ENCODE measurements around the gene DNAJC2. TPM values are rescaled to one million over a fixed set of nuclear protein-coding genes. Genes with fewer than 3 reads are reported as not detected.

Gene DNAJC2, protein sequence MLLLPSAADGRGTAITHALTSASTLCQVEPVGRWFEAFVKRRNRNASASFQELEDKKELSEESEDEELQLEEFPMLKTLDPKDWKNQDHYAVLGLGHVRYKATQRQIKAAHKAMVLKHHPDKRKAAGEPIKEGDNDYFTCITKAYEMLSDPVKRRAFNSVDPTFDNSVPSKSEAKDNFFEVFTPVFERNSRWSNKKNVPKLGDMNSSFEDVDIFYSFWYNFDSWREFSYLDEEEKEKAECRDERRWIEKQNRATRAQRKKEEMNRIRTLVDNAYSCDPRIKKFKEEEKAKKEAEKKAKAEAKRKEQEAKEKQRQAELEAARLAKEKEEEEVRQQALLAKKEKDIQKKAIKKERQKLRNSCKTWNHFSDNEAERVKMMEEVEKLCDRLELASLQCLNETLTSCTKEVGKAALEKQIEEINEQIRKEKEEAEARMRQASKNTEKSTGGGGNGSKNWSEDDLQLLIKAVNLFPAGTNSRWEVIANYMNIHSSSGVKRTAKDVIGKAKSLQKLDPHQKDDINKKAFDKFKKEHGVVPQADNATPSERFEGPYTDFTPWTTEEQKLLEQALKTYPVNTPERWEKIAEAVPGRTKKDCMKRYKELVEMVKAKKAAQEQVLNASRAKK
- 32.4 TPM for polyA plus RNA-seq (ENCODE audit: insufficient read length)

DNA sequence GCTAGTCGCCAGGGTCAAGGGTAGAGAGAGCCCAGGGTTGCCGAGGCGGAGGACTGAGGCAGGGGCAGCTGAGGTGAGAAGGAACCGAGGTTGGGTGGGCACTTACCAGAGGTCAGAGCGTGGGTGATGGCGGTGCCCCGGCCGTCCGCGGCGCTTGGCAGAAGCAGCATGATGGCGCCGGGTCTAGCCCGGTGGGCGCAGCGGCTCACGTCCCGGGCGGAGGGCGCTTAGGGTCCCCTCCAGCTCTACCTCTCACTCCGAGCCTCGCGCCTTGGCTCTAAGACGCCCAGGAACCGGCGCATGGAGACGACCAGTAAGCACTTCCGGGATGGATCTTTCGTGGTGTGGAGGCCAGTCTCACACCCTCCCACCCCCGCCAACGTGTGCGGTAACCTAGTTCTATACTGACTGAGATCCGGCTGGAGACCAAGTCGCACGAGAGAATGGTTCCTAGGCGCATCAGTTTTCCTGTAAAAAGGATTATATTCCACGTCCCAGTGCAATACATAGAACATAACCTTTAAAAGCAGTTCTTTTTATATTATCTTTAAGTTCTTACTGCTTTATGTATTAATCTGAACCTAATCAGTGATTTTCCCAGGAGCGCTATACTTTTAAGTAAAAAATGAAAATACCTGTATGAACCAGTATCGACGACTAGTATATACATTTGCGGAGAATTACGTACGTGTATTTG lies at the start of gene DNAJC2:
Gene DNAJC2, minus strand, starts transcription at position 315 of the 697 bp plus-strand sequence. Its CDS starts 145 bp downstream, at position 170.
- peak; percentile 91 for DNase-seq

DNA sequence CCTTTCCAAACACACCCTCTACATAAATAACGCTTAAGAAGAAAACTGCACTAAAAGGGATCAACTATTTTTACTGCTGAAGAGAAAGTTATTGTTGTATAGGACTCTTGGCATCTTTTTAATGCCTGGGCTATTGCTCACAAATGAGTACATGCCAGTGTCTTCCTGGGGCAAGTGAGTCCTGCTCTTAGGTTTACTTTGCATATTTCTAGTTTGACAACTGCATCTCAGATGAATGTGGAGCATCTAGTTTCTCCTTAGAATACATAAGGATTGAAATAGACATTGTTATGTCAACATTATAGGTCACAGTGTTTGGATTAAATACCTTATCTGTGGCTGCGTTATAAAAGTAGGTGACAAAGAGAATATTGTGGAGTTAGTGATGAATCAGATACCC lies 47.4 kb upstream of the DNAJC2 start:
- DNase-seq = no peak

DNA sequence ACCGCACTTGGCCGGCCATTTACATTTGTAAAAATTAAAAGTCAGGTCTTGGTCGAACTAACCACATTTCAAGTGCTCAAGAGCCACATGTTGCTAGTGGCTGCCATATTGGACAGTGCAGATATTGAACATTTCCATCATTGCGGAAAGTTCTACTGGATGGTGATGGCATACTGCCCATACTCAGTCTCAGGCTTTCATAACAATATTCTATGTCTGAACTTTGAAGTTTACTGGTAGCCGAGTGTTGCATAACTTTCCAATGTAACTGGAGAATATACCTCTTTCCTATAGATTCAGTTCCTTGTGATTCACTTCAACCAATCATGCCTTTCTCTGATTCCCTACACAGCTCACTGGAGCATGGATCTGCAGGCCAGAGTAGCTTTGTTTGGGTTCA lies 46.6 kb upstream of the DNAJC2 start:
- no peak for DNase-seq

DNA sequence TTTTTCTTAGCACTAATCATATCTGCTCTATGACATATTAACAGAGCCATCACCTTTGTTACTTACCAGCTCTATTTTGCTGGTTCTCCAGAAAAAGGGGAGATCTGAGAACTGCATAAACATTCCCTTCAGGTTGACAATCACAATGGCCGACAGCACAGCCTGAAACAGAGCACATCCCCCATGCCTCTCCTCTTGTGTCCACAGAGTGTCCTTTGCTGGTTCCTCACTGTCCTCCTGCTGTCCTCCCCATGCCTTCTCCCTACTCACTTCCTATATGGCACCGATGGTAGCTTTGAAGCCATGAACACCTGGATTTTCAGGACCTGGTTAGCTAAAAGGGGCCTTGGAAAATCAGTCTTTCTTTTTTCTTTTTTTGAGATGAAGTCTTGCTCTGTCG lies 44.7 kb upstream of the DNAJC2 start:
- DNase-seq = no peak

DNA sequence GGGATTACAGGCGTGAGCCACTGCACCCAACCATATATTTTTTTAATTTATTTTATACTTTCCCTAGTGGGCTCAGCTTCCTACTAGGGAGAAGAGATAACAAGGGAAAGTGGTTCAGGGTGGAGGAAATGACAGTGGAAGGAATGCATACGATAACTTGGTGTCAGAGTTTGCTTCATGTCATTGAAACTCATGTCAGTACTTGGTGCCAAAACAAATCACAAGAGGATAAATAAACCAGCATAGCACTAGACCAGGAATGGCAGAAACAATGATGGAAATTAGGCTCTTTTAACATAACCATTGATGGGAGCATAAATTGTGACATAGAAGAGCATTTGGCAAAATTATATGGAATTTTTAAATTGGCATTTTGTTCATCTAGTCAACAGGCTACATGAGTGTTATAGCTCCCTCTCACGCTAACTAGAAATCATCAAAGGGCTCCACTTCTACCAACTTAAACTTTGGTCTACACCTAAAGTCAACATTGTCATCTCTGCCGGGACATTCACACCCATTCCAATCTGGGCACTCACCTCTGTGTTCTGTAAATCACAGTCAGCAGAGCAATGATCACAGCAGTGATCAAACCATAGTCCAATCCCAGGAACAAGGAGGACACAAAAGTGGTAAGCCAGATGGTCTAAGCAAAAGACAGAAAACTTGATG lies 44.0 kb upstream of the DNAJC2 start:
- DNase-seq = no peak

DNA sequence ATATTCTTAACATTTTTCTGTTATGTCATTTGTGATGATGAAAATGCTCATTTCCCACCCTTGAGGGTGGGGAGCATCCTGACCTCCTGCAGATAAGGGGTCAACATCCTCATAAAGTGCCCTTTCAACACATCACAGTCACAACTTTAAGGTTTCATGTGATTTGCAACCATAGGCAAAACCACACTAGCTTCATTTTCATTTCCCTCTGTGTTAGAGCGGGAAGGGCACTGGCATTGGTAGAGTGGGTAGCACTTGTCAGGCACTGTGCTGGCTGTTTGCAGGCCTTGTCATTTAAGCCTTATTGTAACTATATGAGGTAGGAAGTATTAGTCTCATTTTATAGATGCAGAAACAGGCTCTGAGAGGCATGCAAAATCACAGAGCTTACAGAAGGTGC lies 42.7 kb upstream of the DNAJC2 start:
- no peak for DNase-seq

DNA sequence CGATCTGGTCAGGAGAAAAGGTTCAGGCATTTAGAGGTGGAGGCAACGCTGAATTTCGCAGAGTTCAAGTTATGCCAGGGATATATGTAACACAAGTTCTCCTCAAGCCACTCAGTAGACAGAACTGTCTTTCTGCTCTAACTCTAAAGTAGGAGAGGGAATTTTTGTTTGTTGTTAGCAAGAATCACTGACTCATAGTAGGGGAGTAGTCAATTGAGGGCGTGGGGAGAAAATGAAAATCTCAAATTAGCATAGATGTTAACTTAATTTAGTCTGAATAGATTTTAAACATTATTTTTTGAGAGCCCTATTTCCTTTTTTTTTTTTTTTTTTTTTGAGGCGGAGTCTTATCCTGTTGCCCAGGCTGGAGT lies 37.5 kb upstream of the DNAJC2 start:
- no peak for DNase-seq

DNA sequence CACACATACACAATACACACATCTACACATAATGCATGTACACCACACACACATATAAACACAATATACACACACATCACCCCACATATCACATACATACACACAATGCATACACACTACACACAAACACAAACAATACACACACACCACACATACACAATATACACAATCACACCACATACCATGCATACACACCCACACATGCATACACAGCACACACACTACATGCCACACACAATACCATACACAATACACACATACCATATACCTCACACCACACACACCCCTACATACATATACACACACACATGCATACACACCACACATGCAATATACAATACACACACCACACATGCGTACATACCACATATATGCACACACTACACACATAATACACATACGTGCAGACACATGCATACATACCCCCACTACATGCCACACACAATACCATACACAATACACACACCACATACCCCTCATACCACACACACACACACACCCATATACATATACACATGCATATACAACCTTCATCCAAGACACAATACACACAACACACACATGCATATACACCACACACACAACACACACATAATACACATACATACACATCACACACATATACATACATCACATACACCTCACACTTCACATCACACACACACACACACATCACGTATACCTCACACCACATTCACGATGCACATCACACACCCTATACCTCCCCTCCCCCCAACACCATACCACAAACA lies 36.9 kb upstream of the DNAJC2 start:
- no peak for DNase-seq

DNA sequence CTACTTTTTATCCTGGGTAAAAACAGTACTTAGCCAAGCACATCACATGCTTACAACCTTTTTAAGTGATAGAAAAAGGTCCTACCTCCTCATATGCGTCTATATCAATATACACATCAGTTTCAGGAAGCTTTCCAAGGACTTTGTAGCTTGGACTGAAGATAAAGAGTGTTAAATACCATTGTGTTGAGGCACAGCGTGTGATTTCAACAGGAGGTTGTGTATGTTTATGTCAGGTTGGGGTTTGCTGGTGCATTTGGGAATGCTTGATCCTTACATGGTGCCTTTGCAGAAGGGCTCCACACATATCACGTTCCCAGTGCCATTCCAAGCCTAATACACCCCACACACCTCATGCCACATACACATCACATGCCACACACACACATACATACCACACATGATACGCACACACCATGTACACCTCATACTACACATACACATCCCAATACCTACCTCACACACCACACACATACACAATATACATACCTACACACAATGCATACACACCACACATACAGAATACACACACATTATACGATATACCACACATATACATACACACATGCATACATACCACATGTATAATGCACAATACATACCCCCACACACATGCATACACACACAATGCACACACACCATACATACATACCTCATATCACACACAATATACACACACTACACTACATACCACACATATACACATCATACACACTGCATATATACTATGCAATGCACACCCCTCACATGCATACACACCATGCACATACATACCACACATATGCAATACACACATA lies 36.0 kb upstream of the DNAJC2 start:
- DNase-seq = no peak

DNA sequence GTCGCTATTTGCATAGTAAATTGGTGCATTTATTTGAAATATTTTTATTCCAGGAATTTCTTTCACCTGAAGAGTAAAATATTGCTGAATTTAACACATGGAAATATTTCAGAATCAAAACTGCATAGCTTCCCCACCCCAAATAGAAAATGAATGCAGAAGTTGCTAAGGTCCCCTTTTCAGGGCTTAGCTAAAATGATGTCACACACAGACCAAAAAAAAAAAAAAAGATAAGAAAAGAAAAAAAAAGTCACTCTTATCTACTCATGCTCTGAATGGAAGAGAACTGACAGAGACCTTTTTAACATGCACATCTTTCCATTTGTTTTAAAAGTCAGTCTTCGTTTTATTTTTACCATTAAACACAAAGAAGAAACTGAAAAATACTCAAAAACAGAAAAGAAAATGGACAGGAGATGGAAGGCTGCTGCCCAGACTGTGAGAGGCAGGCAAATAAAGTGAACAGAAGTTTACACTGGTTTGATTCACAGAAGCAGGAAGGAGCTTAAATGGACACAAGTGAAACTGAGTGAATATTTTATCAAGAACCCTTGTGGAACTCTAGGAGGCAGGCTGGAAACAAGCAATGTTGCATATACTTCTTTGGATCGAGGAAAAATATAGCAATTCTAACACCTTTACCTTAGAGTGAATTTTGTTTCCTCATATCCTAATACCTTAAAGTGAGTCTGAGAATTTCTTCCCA lies 34.9 kb upstream of the DNAJC2 start:
- DNase-seq = no peak

DNA sequence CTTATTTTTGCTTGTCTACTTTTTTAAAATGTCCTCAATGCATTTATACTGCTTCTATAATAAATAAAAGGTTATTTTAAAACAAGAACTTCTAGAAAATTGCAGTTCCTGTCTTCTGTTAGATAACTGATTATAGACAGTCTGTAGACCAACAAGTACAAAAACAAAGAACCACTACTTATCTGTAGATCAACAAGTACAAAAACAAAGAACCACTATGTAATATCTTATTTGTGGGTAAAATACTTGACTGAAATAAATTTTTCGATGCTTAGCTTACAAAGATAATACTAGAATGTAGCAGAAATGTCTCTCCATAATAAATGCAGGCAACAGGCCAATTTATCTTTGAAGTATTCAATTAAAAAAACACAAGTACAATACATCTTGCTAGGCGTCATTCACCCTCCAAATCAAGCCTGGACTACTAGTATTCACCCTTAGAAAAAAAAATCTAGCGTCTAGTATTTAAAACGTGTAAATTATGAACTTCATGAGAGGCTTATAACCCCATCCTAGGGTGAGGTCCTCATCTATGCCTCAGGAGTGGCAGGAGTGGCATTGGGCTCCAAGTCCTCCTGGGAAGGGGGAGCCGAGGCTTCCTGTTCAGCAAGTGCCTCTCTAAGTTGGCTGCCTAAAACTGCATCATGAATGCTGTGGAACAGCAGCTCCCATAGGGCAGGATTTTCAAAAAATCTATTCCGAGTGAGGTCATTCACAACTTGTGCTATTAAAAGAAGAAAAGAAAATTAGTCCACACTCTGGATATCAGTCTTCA lies 29.5 kb upstream of the DNAJC2 start:
- no peak for DNase-seq

DNA sequence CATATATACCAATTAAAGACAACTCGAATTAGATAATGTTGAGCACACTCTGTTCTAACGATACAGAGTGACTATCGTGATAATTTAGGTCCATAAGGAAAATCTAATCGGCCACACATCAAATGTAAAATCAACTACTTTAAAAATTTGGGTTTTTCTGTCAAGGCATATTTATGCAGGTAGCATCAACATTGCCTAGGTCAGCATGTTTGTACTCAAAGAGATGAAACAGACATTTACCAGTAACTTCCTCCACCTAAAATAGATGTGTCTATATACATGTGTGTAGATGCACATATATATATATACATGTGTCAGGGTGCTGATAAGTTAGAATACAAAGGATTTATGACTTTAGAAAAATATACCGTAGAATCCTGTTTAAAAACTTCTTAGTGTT lies 24.9 kb upstream of the DNAJC2 start:
- no peak for DNase-seq

DNA sequence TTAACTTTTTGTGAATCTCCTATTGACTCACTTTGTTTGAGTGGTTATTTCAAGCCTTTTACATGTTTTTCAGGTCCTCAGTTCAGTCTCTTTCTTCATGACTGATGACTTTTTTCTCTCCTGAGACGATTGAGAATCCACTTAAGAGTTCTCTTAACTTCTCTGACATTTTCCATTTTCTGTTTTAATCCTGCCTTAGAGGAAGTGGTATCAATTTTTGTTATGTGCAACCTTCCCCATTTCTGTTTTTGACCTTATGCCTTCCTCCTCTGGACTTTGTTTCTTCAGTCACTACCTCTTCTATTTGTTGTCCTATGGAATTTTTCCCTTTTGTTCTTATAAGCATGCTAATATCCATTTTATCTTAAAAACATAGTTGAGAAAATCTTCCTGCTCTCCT lies 5.2 kb upstream of the DNAJC2 start:
- DNase-seq = no peak

DNA sequence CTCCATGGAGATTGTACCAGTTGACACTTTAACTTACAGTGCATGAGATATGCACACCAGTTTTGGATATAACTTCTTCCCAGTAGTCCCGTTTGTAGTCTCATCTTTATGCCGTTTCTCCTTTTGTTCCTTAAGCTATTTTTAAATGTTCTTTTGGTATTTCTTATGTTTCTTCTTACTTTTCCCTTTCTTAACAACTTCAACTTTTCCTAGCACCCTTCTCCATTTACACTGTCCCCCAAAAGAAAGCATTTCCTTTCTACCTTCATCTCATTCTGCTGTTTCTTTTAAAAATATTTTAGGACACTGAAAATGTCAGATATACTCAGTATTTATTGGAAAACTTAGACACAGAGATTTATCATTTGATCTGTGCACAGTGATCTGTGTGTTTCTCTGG lies 4.4 kb upstream of the DNAJC2 start:
- no peak for DNase-seq

DNA sequence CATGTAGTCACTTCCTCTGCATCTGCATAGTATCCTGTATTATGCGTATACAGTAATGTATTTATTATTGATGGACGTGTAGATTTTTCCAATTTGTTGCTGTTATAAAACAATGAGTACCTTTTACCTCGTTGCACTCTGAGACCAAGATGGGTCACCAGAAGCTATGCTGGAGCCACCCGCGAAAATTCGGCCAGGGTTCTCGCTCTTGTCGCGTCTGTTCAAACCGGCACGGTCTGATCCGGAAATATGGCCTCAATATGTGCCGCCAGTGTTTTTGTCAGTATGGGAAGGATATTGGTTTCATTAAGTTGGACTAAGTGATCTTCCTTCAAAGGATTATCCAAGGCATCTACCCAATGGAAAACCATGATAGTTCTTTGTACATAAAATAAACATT lies 3.9 kb upstream of the DNAJC2 start:
- no peak for DNase-seq

DNA sequence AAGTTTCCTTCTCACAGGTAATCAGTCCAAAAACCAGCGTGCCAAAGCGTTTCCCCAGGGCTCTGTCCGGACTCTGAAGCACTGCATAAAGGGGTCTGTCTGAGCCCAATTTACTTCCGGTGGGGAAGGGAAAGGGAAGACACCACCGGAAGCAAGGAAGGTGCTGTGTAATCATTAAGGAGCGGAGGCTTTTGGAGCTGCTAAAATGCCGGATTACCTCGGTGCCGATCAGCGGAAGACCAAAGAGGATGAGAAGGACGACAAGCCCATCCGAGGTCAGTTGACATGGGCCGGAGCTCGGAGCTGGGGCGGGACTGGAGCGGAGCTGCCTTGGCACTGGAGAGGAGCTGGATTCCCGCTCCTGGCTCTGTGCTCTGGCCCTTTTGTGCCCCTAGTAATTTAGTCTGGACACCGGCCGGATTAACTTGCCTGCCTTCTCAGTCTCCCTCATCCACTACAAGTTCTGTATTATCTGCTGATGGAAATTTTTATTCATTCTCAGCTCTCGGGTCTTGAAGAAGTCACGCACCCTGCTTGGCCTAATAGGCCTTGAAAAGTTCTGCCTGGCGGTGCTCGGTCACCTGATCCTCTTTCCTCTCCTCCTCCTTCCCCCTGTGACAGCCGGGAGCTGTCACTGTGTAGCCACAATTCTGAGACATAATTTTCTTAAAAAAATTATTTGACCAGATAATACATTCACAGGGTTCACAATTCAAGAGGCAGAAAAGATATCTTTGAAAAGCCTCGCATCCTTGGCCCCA lies 3.1 kb upstream of the DNAJC2 start, which contains the start of gene PSMC2:
Gene PSMC2, plus strand, starts transcription at position 137 of the 761 bp plus-strand sequence. Its CDS starts 69 bp downstream, at position 206.
- peak; percentile 92 for DNase-seq

DNA sequence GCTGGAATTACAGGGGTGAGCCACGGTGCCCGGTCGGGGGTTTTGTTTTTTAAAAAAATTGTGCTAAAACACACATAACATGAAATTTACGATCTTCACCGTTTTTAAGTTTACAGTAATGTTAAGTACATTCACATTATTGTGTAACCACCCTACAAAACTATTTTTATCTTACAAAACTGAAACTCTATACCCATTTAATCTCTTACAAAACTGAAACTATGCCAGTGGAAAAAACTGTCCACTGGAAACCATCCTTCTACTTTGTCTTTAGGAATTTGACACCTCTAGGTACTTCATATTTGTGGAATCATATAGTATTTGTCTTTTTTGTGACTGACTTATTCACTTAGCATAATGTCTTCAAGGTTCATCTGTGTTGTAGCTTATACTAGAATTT lies 1.8 kb upstream of the DNAJC2 start:
- DNase-seq = no peak

DNA sequence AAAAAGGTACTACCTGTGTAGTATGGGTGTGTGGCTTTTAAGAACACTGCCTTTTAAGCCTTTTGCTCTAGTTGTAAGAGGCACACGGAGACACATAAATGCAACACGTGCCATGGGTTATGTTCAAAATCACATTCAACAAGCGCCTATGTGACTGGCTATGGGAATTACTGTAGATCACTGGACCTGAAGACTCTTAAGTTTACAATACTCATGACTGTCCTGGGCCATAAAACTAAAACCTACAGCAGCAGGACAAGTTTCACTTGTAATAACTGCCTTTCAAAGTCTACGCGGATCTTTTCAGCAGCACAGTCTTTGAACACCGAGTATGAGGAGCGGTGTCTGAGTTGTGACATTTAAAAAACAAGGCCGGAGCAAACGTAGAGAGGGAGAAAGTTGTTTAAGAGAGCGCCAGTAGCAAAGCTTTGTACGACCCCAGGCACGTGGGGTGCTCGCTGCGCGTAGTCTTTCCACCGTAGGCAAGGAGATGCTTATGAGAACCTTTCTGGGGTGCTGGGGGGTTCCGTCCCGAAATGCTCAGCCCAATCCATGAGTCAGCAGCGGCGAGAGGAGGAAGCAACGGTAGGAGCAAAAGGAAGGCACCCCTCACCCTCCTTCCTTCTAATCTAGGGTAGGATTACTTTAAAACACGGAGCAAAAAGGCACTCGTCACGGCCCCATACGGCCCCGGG lies 662 bp downstream of the DNAJC2 start:
- no peak for DNase-seq

All from hindlimb muscle (tissue), 1 donor.